ENCODE data around the gene MT1F. TPM values are rescaled to one million over a fixed set of nuclear protein-coding genes. Genes with fewer than 3 reads are reported as not detected.

MT1F gene
- total RNA-seq, 1 donor from 2014 or later, result not detected

GRCh38 chr16:56700631-56701030, 42.9 kb downstream of the MT1F start:
- Histone ChIP-seq H2AFZ (ENCODE audit: low read depth, low read length) (no peak overlapping the region), H3K9me3 (ENCODE audit: insufficient read depth, low read depth, low read length) (no peaks in the 10 kb centered on the region), H3K4me3 (ENCODE audit: insufficient read depth, low read depth, low read length) (no peak overlapping the region), H3K4me2 (ENCODE audit: low read length) (no peak overlapping the region), H3K79me2 (ENCODE audit: insufficient read depth, low read length) (no peaks in the 10 kb centered on the region), H3K4me1 (ENCODE audit: insufficient read depth, low read length) (no peaks in the 10 kb centered on the region), H3K27me3 (ENCODE audit: insufficient read depth, low read length) (no peaks in the 10 kb centered on the region), H3K27ac (ENCODE audit: low read depth, low read length) (no peak overlapping the region), H3K9ac (ENCODE audit: low read length) (no peak overlapping the region), H4K20me1 (ENCODE audit: insufficient read depth, low read length) (no peaks in the 10 kb centered on the region), H3K36me3 (ENCODE audit: insufficient read depth, low read length) (no peaks in the 10 kb centered on the region)
- Mint-ChIP-seq H3K27ac (ENCODE audit: unreplicated experiment) (no peak overlapping the region), H3K9me3 (ENCODE audit: unreplicated experiment) (no peaks in the 10 kb centered on the region), H3K36me3 (ENCODE audit: low read depth, unreplicated experiment) (no peaks in the 10 kb centered on the region), H3K27me3 (ENCODE audit: low read depth, unreplicated experiment) (peaks cover 11% of the 10 kb centered on the region), H3K4me1 (ENCODE audit: low read depth, unreplicated experiment) (no peaks in the 10 kb centered on the region), H3K4me3 (ENCODE audit: unreplicated experiment) (no peak overlapping the region)
- TF ChIP-seq CTCF (IDR thresholded peaks at IDR 0.05; ENCODE audit: insufficient read depth, low read depth, low read length) (no peak), EZH2 (IDR thresholded peaks at IDR 0.05; ENCODE audit: insufficient read depth, low read length) (no peak)
- FAIRE-seq (no peak), DNase-seq (ENCODE audit: low read depth) (no peak)

- no peak overlapping the region for H3K9ac ChIP-seq (ENCODE audit: low read length)
- no peaks in the 10 kb centered on the region for H3K4me1 ChIP-seq (ENCODE audit: insufficient read depth, low read length)
- H4K20me1 ChIP-seq (ENCODE audit: insufficient read depth, low read length), result no peaks in the 10 kb centered on the region
- FAIRE-seq (no peak), DNase-seq (ENCODE audit: low read depth) (no peak)
- no peak overlapping the region for H3K4me2 ChIP-seq (ENCODE audit: low read length)
- no peak overlapping the region for H3K4me3 ChIP-seq (ENCODE audit: insufficient read depth, low read depth, low read length)
- Mint-ChIP-seq H3K4me1 (ENCODE audit: low read depth, unreplicated experiment) (no peaks in the 10 kb centered on the region), H3K36me3 (ENCODE audit: low read depth, unreplicated experiment) (no peaks in the 10 kb centered on the region), H3K4me3 (ENCODE audit: unreplicated experiment) (no peak overlapping the region), H3K27ac (ENCODE audit: unreplicated experiment) (no peak overlapping the region), H3K27me3 (ENCODE audit: low read depth, unreplicated experiment) (peaks cover 11% of the 10 kb centered on the region), H3K9me3 (ENCODE audit: unreplicated experiment) (no peaks in the 10 kb centered on the region)
- H3K9me3 ChIP-seq (ENCODE audit: insufficient read depth, low read depth, low read length), result no peaks in the 10 kb centered on the region
- no peak overlapping the region for H3K27ac ChIP-seq (ENCODE audit: low read depth, low read length)
- no peaks in the 10 kb centered on the region for H3K79me2 ChIP-seq (ENCODE audit: insufficient read depth, low read length)
- no peaks in the 10 kb centered on the region for H3K27me3 ChIP-seq (ENCODE audit: insufficient read depth, low read length)
- H3K36me3 ChIP-seq (ENCODE audit: insufficient read depth, low read length), result no peaks in the 10 kb centered on the region
- TF ChIP-seq CTCF (IDR thresholded peaks at IDR 0.05; ENCODE audit: insufficient read depth, low read depth, low read length) (no peak), EZH2 (IDR thresholded peaks at IDR 0.05; ENCODE audit: insufficient read depth, low read length) (no peak)
- H2AFZ ChIP-seq (ENCODE audit: low read depth, low read length), result no peak overlapping the region
Measured at GRCh38 chr16:56701534-56701933, 43.8 kb downstream of the MT1F start.

GRCh38 chr16:56702836-56703235, 45.1 kb downstream of the MT1F start:
- Mint-ChIP-seq H3K4me3 (ENCODE audit: unreplicated experiment) (no peak overlapping the region), H3K4me1 (ENCODE audit: low read depth, unreplicated experiment) (no peaks in the 10 kb centered on the region), H3K9me3 (ENCODE audit: unreplicated experiment) (no peaks in the 10 kb centered on the region), H3K27me3 (ENCODE audit: low read depth, unreplicated experiment) (peaks cover 9% of the 10 kb centered on the region), H3K27ac (ENCODE audit: unreplicated experiment) (no peak overlapping the region), H3K36me3 (ENCODE audit: low read depth, unreplicated experiment) (no peaks in the 10 kb centered on the region)
- no peaks in the 10 kb centered on the region for H3K4me1 ChIP-seq (ENCODE audit: insufficient read depth, low read length)
- TF ChIP-seq EZH2 (IDR thresholded peaks at IDR 0.05; ENCODE audit: insufficient read depth, low read length) (no peak), CTCF (IDR thresholded peaks at IDR 0.05; ENCODE audit: insufficient read depth, low read depth, low read length) (no peak)
- H3K4me2 ChIP-seq (ENCODE audit: low read length), result no peak overlapping the region
- peaks cover 2% of the 10 kb centered on the region for H3K27me3 ChIP-seq (ENCODE audit: insufficient read depth, low read length)
- H3K36me3 ChIP-seq (ENCODE audit: insufficient read depth, low read length), result no peaks in the 10 kb centered on the region
- H3K9ac ChIP-seq (ENCODE audit: low read length), result no peak overlapping the region
- H3K79me2 ChIP-seq (ENCODE audit: insufficient read depth, low read length), result no peaks in the 10 kb centered on the region
- no peak for DNase-seq (ENCODE audit: low read depth)
- H3K9me3 ChIP-seq (ENCODE audit: insufficient read depth, low read depth, low read length), result no peaks in the 10 kb centered on the region
- H4K20me1 ChIP-seq (ENCODE audit: insufficient read depth, low read length), result no peaks in the 10 kb centered on the region
- FAIRE-seq, result no peak
- no peak overlapping the region for H2AFZ ChIP-seq (ENCODE audit: low read depth, low read length)
- no peak overlapping the region for H3K4me3 ChIP-seq (ENCODE audit: insufficient read depth, low read depth, low read length)
- no peak overlapping the region for H3K27ac ChIP-seq (ENCODE audit: low read depth, low read length)

Other genes starting within 250 kb of the MT1F start
- 86.2 TPM in 2 replicates for gene AMFR, start 232.4 kb upstream of the MT1F start, total RNA-seq
- 86.0 and 86.2 TPM in 2 replicates for gene NUDT21, start 206.6 kb upstream of the MT1F start, total RNA-seq
- 102 and 107 TPM in 2 replicates for gene OGFOD1, start 206.4 kb upstream of the MT1F start, total RNA-seq
- 26.6 and 29.0 TPM in 2 replicates for gene BBS2, start 137.9 kb upstream of the MT1F start, total RNA-seq
- not detected in 2 replicates for gene MT4, start 92.9 kb upstream of the MT1F start, total RNA-seq
- not detected in 2 replicates for gene MT3, start 68.4 kb upstream of the MT1F start, total RNA-seq
- 84.2 and 112 TPM in 2 replicates for gene MT2A, start 49.4 kb upstream of the MT1F start, total RNA-seq
- gene MT1E, start 32.2 kb upstream of the MT1F start, total RNA-seq, result 10.7 and 11.9 TPM in 2 replicates
- gene MT1M, start 25.3 kb upstream of the MT1F start, total RNA-seq, result not detected in 2 replicates
- gene MT1A, start 19.3 kb upstream of the MT1F start, total RNA-seq, result not detected in 2 replicates
- not detected in 2 replicates for gene MT1B, start 6.1 kb upstream of the MT1F start, total RNA-seq
- 0.87 TPM in 1 of 2 replicates, not detected in the other for gene MT1G, start 10.1 kb downstream of the MT1F start, total RNA-seq
- not detected in 2 replicates for gene MT1H, start 11.9 kb downstream of the MT1F start, total RNA-seq
- gene MT1X, start 24.5 kb downstream of the MT1F start, total RNA-seq, result 7.0 and 9.7 TPM in 2 replicates
- 89.3 and 94.0 TPM in 2 replicates for gene NUP93, start 72.2 kb downstream of the MT1F start, total RNA-seq
- 0.07 and 0.18 TPM in 2 replicates for gene SLC12A3, start 207.2 kb downstream of the MT1F start, total RNA-seq

All from astrocyte (in vitro differentiated cells and primary cell).